WTC11 (cell line): ENCODE data around the gene ZNF230. TPM values are rescaled to one million over a fixed set of nuclear protein-coding genes. Genes with fewer than 3 reads are reported as not detected.

Experiments used
- ATAC-seq: fragments of 200-7000 bp; cut with Tn5 transposase; 2 replicates; pipeline ENCODE4 v1.10.0; 2021; ENCODE audit warnings: mild to moderate bottlenecking, moderate library complexity
- Bru-seq: library from RNA; stranded (reverse); fragments of 400-500 nt; gene quantifications from one replicate; lab custom pipeline; 2021; lab: Mats Ljungman, UMichigan
- CTCF ChIA-PET: fragments of 300-600 bp; sonication (Branson Sonifier 250); formaldehyde crosslinking; loops from one replicate; lab custom pipeline; 2021; ENCODE audit warnings: antibody characterized with exemption; lab: Charles Lee
- POLR2A ChIA-PET: fragments of 350-600 bp; sonication (Branson Sonifier 250); formaldehyde crosslinking; loops from one replicate; lab custom pipeline; 2021; ENCODE audit warnings: antibody characterized with exemption; lab: Charles Lee
- DNase-seq: peaks from one replicate; pipeline ENCODE4 v3.0.0; 2021; ENCODE audit warnings: low spot score
- H3K27ac Mint-ChIP-seq: 2 replicates; pipeline ENCODE4 v1.8.0; 2021; ENCODE audit warnings: mixed read lengths
- H3K27me3 Mint-ChIP-seq: 2 replicates; pipeline ENCODE4 v1.8.0; 2021; ENCODE audit warnings: low read depth, mild to moderate bottlenecking, moderate library complexity, mixed read lengths
- H3K36me3 Mint-ChIP-seq: 2 replicates; pipeline ENCODE4 v1.8.0; 2021; ENCODE audit warnings: mixed read lengths
- H3K4me1 Mint-ChIP-seq: 2 replicates; pipeline ENCODE4 v1.8.0; 2022; ENCODE audit warnings: mixed read lengths
- H3K4me3 Mint-ChIP-seq: 2 replicates; pipeline ENCODE4 v1.8.0; 2021; ENCODE audit warnings: mild to moderate bottlenecking, moderate library complexity, mixed read lengths
- H3K9me3 Mint-ChIP-seq: 2 replicates; pipeline ENCODE4 v1.8.0; 2021; ENCODE audit warnings: mixed read lengths
- ATF1 ChIP-seq: sonication (generic); formaldehyde crosslinking; IDR thresholded peaks from 2 replicates; pipeline ENCODE4 v1.8.1; 2023; ENCODE audit warnings: mild to moderate bottlenecking, moderate library complexity, missing genetic modification reagents
- CREM ChIP-seq: sonication (generic); formaldehyde crosslinking; IDR thresholded peaks from 2 replicates; pipeline ENCODE4 v1.8.1; 2022; ENCODE audit warnings: mild to moderate bottlenecking, missing genetic modification reagents, moderate library complexity
- ESRRA ChIP-seq: sonication (generic); formaldehyde crosslinking; IDR thresholded peaks from 2 replicates; pipeline ENCODE4 v1.8.1; 2022; ENCODE audit warnings: mild to moderate bottlenecking, missing genetic modification reagents, borderline replicate concordance
- FOXK1 ChIP-seq: sonication (generic); formaldehyde crosslinking; IDR thresholded peaks from 2 replicates; pipeline ENCODE4 v1.8.0; 2022; ENCODE audit warnings: mild to moderate bottlenecking, moderate library complexity, missing genetic modification reagents
- FOXP1 ChIP-seq: sonication (generic); formaldehyde crosslinking; IDR thresholded peaks from 2 replicates; pipeline ENCODE4 v1.8.0; 2022; ENCODE audit warnings: missing genetic modification reagents, mild to moderate bottlenecking, moderate library complexity, borderline replicate concordance
- GABPB1 ChIP-seq: sonication (generic); formaldehyde crosslinking; IDR thresholded peaks from 2 replicates; pipeline ENCODE4 v1.8.1; 2023; ENCODE audit warnings: mild to moderate bottlenecking, missing genetic modification reagents
- IRF2 ChIP-seq: sonication (generic); formaldehyde crosslinking; IDR thresholded peaks from 2 replicates; pipeline ENCODE4 v1.8.0; 2022; ENCODE audit warnings: low read depth, missing genetic modification reagents, borderline replicate concordance
- NR3C1 ChIP-seq: sonication (generic); formaldehyde crosslinking; conservative IDR thresholded peaks from 2 replicates; pipeline ENCODE4 v1.8.1; 2023; ENCODE audit warnings: low read depth, mild to moderate bottlenecking, missing genetic modification reagents
- OVOL2 ChIP-seq: fragments of 250-450 bp; sonication (Bioruptor Pico); IDR thresholded peaks from 2 replicates; pipeline ENCODE4 v1.9.0; 2021; ENCODE audit warnings: mild to moderate bottlenecking, borderline replicate concordance
- PRRX2 ChIP-seq: fragments of 250-450 bp; sonication (Bioruptor Pico); IDR thresholded peaks from 2 replicates; pipeline ENCODE4 v1.8.0; 2021; ENCODE audit warnings: mild to moderate bottlenecking
- SMAD3 ChIP-seq: sonication (generic); formaldehyde crosslinking; IDR thresholded peaks from 2 replicates; pipeline ENCODE4 v1.8.0; 2022; ENCODE audit warnings: missing genetic modification reagents, mild to moderate bottlenecking, borderline replicate concordance
- SP1 ChIP-seq: sonication (generic); formaldehyde crosslinking; conservative IDR thresholded peaks from 2 replicates; pipeline ENCODE4 v1.8.1; 2022; ENCODE audit warnings: missing genetic modification reagents
- ZNF263 ChIP-seq: sonication (generic); formaldehyde crosslinking; IDR thresholded peaks from 2 replicates; pipeline ENCODE4 v1.8.1; 2022; ENCODE audit warnings: low read depth, mild to moderate bottlenecking, moderate library complexity, missing genetic modification reagents
- long read RNA-seq, 3 experiments: library from RNA in 1 of 3; library from capped mRNA in 1 of 3; library from polyadenylated mRNA in 1 of 3; unstranded in 2 of 3; stranded (forward) in 1 of 3; transcript quantifications; one replicate each; pipeline ENCODE4 v2.0.0, GENCODE V29; 2021
- total RNA-seq: library from RNA; stranded (reverse); gene quantifications from 3 replicates; pipeline ENCODE4 v1.2.3, GENCODE V29; 2021
- TF ChIP-seq, protein P1 (sequence below): sonication (generic); formaldehyde crosslinking; IDR thresholded peaks from 2 replicates; pipeline ENCODE4 v1.8.1; 2023; ENCODE audit warnings: mild to moderate bottlenecking, missing genetic modification reagents, moderate library complexity
- TF ChIP-seq, protein P2 (sequence below): sonication (generic); formaldehyde crosslinking; conservative IDR thresholded peaks from 2 replicates; pipeline ENCODE4 v1.8.1; 2023; ENCODE audit warnings: mild to moderate bottlenecking, low read depth, missing genetic modification reagents, moderate library complexity
- TF ChIP-seq, protein P3 (sequence below): sonication (generic); formaldehyde crosslinking; IDR thresholded peaks from 2 replicates; pipeline ENCODE4 v1.8.1; 2023; ENCODE audit warnings: mild to moderate bottlenecking, missing genetic modification reagents
- TF ChIP-seq, protein P4 (sequence below): sonication (generic); formaldehyde crosslinking; conservative IDR thresholded peaks from 2 replicates; pipeline ENCODE4 v1.8.1; 2022; ENCODE audit warnings: mild to moderate bottlenecking, missing genetic modification reagents
- TF ChIP-seq, protein P5 (sequence below): sonication (generic); formaldehyde crosslinking; IDR thresholded peaks from 2 replicates; pipeline ENCODE4 v1.8.0; 2022; ENCODE audit warnings: mild to moderate bottlenecking, missing genetic modification reagents

ZNF230 gene
- total RNA-seq, result 2.2 to 4.0 TPM (median 3.5 TPM) in 3 replicates
- Bru-seq, nascent RNA, result percentile 71 among the genes with signal in this experiment
- long read RNA-seq, experiment 1, full-length matches to known transcripts, result 10 of 12 reads
- long read RNA-seq, experiment 1, partial matches to known transcripts, result 1 of 12 reads
- long read RNA-seq, experiment 1, other reads (novel, unspliced or antisense), result 1 of 12 reads
- long read RNA-seq, experiment 2, full-length matches to known transcripts, result 2 of 5 reads
- long read RNA-seq, experiment 2, partial matches to known transcripts, result 0 of 5 reads
- long read RNA-seq, experiment 2, other reads (novel, unspliced or antisense), result 3 of 5 reads
- long read RNA-seq, experiment 3, full-length matches to known transcripts, result 14 of 16 reads
- long read RNA-seq, experiment 3, partial matches to known transcripts, result 0 of 16 reads
- long read RNA-seq, experiment 3, other reads (novel, unspliced or antisense), result 2 of 16 reads

DNA sequence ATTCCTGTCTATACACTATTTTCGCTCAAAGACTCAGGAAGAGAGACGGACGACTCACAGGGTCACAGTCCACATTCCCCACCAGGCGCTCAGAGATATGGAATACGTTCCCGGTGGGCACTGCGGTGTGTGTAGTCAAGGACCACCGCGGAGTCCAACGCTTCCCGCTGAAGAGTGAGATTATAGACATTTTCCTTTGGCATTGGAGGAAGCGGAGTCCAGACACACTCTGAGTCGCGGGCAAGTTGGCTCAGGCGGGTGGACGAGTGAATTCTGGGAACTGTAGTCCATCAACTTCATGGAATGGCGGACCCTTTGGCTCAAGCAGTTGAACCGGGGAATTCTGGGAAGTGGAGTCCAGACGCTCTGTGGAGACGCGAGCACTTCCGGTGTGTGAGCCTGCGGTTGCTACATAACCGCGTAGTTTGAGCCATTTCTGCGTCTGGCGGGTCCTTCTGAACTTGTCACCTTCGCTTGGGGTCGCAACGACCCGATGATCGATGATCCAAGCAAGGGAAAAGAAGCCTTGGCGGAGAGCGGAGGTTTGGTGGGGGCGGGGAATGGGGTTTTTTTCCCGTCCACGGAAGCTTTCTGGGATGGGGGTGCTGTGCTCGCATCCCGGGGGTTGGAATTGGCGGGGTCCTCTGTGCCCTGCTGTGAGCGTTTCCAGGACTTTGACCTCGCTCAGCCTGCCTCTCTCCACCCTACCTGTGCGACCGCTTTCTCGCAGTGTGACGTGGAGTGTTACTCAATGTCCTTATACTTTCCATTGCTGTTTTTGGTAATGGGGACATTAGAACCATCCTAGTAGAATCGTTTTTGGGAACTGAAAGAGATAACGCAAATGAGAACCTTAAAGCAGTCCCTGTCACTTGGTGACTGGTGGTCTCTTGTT is at the start of gene ZNF230:
Gene ZNF230 (plus strand): TSS at position 392 of the 895 bp plus-strand sequence. CDS start 4,122 bp downstream, outside the sequence.
- CTCF ChIA-PET, result interaction anchor here (0.9 to 1.3 kb wide), 3 partner anchors 52 to 70 kb away, joined by 3 to 4 read pairs (median 4); partner anchors contain the start of gene ZNF221
- DNase-seq (peak; percentile 83), ATAC-seq (peak; percentile 98)
- peak; percentile 86 for TF ChIP-seq GABPB1
- peak; percentile 35; the same call in 1 of the 2 replicates for TF ChIP-seq SP1 (CRISPR knock-in tag)
- peak; percentile 60; the same call in 1 of the 2 replicates for TF ChIP-seq FOXK1 (CRISPR knock-in tag)
- no peak for TF ChIP-seq PRRX2 (CRISPR knock-in tag)
- Mint-ChIP-seq H3K4me1 (peaks cover 12% of the 10 kb centered on the region), H3K36me3 (peaks cover 22% of the 10 kb centered on the region), H3K27me3 (peaks cover 5% of the 10 kb centered on the region; the same call in 1 of the 2 replicates), H3K4me3 (peak within 1 kb of the TSS; percentile 98), H3K9me3 (peaks cover 38% of the 10 kb centered on the region), H3K27ac (peak within 1 kb of the TSS; percentile 88)
- POLR2A ChIA-PET, result no interaction called here

DNA sequence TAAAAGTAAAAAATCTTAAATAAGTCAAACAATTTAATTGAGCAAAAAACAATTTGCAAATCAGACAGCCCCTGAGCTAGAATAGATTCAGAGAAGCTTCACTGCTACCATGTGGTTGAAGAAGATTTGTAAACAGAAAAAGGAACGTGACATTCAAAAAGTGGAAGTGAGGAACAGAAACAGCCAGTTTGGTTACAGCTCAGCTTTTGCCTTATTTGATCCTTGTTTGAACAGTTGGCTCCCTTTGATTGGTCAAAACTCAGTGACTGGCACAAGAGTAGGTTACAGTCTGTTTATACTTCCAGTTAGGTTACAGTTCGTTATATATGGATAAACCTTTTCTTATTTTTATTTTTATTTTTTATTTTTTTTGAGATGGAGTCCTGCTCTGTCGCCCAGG is 45.9 kb upstream of the ZNF230 start:
- POLR2A ChIA-PET, result no interaction called here
- Mint-ChIP-seq H3K4me3 (no peak overlapping the region), H3K27me3 (no peaks in the 10 kb centered on the region), H3K4me1 (peaks cover 3% of the 10 kb centered on the region; the same call in 1 of the 2 replicates), H3K36me3 (peaks cover 41% of the 10 kb centered on the region)
- CTCF ChIA-PET, result no interaction called here
- no peak for TF ChIP-seq ESRRA (CRISPR knock-in tag)
- TF ChIP-seq, protein P1, sequence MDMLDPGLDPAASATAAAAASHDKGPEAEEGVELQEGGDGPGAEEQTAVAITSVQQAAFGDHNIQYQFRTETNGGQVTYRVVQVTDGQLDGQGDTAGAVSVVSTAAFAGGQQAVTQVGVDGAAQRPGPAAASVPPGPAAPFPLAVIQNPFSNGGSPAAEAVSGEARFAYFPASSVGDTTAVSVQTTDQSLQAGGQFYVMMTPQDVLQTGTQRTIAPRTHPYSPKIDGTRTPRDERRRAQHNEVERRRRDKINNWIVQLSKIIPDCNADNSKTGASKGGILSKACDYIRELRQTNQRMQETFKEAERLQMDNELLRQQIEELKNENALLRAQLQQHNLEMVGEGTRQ (CRISPR knock-in tag), result no peak
- TF ChIP-seq, protein P2, sequence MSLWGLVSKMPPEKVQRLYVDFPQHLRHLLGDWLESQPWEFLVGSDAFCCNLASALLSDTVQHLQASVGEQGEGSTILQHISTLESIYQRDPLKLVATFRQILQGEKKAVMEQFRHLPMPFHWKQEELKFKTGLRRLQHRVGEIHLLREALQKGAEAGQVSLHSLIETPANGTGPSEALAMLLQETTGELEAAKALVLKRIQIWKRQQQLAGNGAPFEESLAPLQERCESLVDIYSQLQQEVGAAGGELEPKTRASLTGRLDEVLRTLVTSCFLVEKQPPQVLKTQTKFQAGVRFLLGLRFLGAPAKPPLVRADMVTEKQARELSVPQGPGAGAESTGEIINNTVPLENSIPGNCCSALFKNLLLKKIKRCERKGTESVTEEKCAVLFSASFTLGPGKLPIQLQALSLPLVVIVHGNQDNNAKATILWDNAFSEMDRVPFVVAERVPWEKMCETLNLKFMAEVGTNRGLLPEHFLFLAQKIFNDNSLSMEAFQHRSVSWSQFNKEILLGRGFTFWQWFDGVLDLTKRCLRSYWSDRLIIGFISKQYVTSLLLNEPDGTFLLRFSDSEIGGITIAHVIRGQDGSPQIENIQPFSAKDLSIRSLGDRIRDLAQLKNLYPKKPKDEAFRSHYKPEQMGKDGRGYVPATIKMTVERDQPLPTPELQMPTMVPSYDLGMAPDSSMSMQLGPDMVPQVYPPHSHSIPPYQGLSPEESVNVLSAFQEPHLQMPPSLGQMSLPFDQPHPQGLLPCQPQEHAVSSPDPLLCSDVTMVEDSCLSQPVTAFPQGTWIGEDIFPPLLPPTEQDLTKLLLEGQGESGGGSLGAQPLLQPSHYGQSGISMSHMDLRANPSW (CRISPR knock-in tag), result no peak
- no peak for TF ChIP-seq CREM (CRISPR knock-in tag)
- no peak for TF ChIP-seq NR3C1 (CRISPR knock-in tag)
- no peak for TF ChIP-seq IRF2 (CRISPR knock-in tag)
- TF ChIP-seq, protein P3, sequence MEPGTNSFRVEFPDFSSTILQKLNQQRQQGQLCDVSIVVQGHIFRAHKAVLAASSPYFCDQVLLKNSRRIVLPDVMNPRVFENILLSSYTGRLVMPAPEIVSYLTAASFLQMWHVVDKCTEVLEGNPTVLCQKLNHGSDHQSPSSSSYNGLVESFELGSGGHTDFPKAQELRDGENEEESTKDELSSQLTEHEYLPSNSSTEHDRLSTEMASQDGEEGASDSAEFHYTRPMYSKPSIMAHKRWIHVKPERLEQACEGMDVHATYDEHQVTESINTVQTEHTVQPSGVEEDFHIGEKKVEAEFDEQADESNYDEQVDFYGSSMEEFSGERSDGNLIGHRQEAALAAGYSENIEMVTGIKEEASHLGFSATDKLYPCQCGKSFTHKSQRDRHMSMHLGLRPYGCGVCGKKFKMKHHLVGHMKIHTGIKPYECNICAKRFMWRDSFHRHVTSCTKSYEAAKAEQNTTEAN (CRISPR knock-in tag), result no peak
- TF ChIP-seq ZNF263 (CRISPR knock-in tag), result no peak
- TF ChIP-seq, protein P4, sequence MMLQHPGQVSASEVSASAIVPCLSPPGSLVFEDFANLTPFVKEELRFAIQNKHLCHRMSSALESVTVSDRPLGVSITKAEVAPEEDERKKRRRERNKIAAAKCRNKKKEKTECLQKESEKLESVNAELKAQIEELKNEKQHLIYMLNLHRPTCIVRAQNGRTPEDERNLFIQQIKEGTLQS (CRISPR knock-in tag), result no peak
- TF ChIP-seq GABPB1, result no peak
- TF ChIP-seq, protein P5, sequence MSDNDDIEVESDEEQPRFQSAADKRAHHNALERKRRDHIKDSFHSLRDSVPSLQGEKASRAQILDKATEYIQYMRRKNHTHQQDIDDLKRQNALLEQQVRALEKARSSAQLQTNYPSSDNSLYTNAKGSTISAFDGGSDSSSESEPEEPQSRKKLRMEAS (CRISPR knock-in tag), result no peak
- no peak for TF ChIP-seq SMAD3 (CRISPR knock-in tag)
- no peak for TF ChIP-seq OVOL2 (CRISPR knock-in tag)
- no peak for TF ChIP-seq FOXP1 (CRISPR knock-in tag)
- TF ChIP-seq ATF1, result no peak
- TF ChIP-seq, all 79 proteins: peak for 0
- Mint-ChIP-seq H3K9me3 (peaks cover 70% of the 10 kb centered on the region), H3K27ac (no peak overlapping the region)
- DNase-seq (no peak), ATAC-seq (no peak)
